CD14-positive monocyte (primary cell): Measurements from ENCODE around the gene TRIOBP. TPM values are rescaled to one million over a fixed set of nuclear protein-coding genes. Genes with fewer than 3 reads are reported as not detected.
A peak's percentile ranks its signal among the peaks of the same experiment; 100 is the strongest.

ENCODE experiments used
- DNase-seq, 3 donors: peaks; one replicate each; pipeline ENCODE4 v3.0.0-alpha.2; 2011 to 2022
- H2AFZ ChIP-seq: 2 replicates; pipeline ENCODE4 v1.6.0; 2012; ENCODE audit warnings: mild to moderate bottlenecking, low read depth, low read length, inconsistent platforms; ENCODE audit not compliant: insufficient read depth, poor library complexity, severe bottlenecking
- H3K27ac ChIP-seq, 2 donors: 1 replicate in 1 of 2; 2 replicates in 1 of 2; pipeline ENCODE4 v1.5.1; 2012 to 2013; ENCODE audit warnings: low read length in 2 of 2, control low read depth in 1 of 2, inconsistent platforms in 1 of 2, low read depth in 1 of 2, mild to moderate bottlenecking in 1 of 2
- H3K27me3 ChIP-seq, 2 donors: one replicate each; pipeline versions ENCODE4 v1.6.0 to v1.6.1; 2011 to 2013; ENCODE audit warnings: low read length in 2 of 2; ENCODE audit not compliant: control insufficient read depth in 2 of 2, insufficient read depth in 2 of 2
- H3K36me3 ChIP-seq, 2 donors: replicated peaks in 1 of 2; 1 replicate in 1 of 2; 2 replicates in 1 of 2; pipeline versions ENCODE4 v1.5.1 to v1.6.1; 2012 to 2013; ENCODE audit warnings: low read length in 2 of 2, control low read depth in 1 of 2, inconsistent platforms in 1 of 2, mild to moderate bottlenecking in 1 of 2; ENCODE audit not compliant: insufficient read depth in 2 of 2, control insufficient read depth in 1 of 2
- H3K4me1 ChIP-seq, 2 donors: 1 replicate in 1 of 2; 2 replicates in 1 of 2; pipeline versions ENCODE4 v1.5.1 to v1.6.1; 2012 to 2013; ENCODE audit warnings: low read length in 2 of 2, control low read depth in 1 of 2, inconsistent platforms in 1 of 2, mild to moderate bottlenecking in 1 of 2, moderate library complexity in 1 of 2; ENCODE audit not compliant: insufficient read depth in 2 of 2, control insufficient read depth in 1 of 2
- H3K4me2 ChIP-seq: replicated peaks from 2 replicates; pipeline ENCODE3; 2012; ENCODE audit warnings: low read length, moderate library complexity, mild to moderate bottlenecking; ENCODE audit not compliant: poor library complexity, severe bottlenecking; ENCODE audit errors: extremely low read depth
- H3K4me3 ChIP-seq, 3 experiments: fragments of 200-600 bp in 1 of 3; sonication (generic) in 1 of 3; replicated peaks in 1 of 3; 1 replicate in 2 of 3; 2 replicates in 1 of 3; pipeline ENCODE4 v1.5.1; 2011 to 2013; ENCODE audit warnings: low read length in 3 of 3, mild to moderate bottlenecking in 3 of 3, control low read depth in 2 of 3, low read depth in 2 of 3, inconsistent platforms in 1 of 3, moderate library complexity in 1 of 3
- H3K79me2 ChIP-seq: 2 replicates; pipeline ENCODE4 v1.6.0; 2012; ENCODE audit warnings: mild to moderate bottlenecking, control low read depth, inconsistent platforms, low read length, moderate library complexity; ENCODE audit not compliant: insufficient read depth
- H3K9ac ChIP-seq: 2 replicates; pipeline ENCODE4 v1.6.0; 2017; ENCODE audit warnings: low read length, mild to moderate bottlenecking; ENCODE audit not compliant: insufficient read depth, poor library complexity, severe bottlenecking
- H3K9me3 ChIP-seq, 2 donors: replicated peaks in 1 of 2; 1 replicate in 1 of 2; 2 replicates in 1 of 2; pipeline versions ENCODE4 v1.5.1 to v1.6.1; 2012 to 2013; ENCODE audit warnings: low read length in 2 of 2, control low read depth in 1 of 2; ENCODE audit not compliant: control insufficient read depth in 1 of 2, insufficient read depth in 1 of 2
- H4K20me1 ChIP-seq: 2 replicates; pipeline ENCODE4 v1.6.0; 2012; ENCODE audit warnings: mild to moderate bottlenecking, low read length, control low read depth, moderate library complexity; ENCODE audit not compliant: insufficient read depth
- H3K27ac Mint-ChIP-seq, 7 donors: one replicate each; pipeline ENCODE4 v1.8.0; 2020; ENCODE audit warnings: mild to moderate bottlenecking in 7 of 7, mixed read lengths in 7 of 7, moderate library complexity in 6 of 7, inconsistent platforms in 2 of 7
- H3K27me3 Mint-ChIP-seq, 3 donors: one replicate each; pipeline ENCODE4 v1.8.0; 2021 to 2022; ENCODE audit warnings: low read depth in 3 of 3, mild to moderate bottlenecking in 3 of 3, mixed read lengths in 3 of 3, moderate library complexity in 3 of 3, inconsistent platforms in 1 of 3
- H3K36me3 Mint-ChIP-seq, 2 donors: one replicate each; pipeline ENCODE4 v1.8.0; 2020; ENCODE audit warnings: mixed read lengths in 2 of 2, inconsistent platforms in 1 of 2, mild to moderate bottlenecking in 1 of 2
- H3K4me1 Mint-ChIP-seq: one replicate; pipeline ENCODE4 v1.8.0; 2020; ENCODE audit warnings: mild to moderate bottlenecking, mixed read lengths
- H3K4me3 Mint-ChIP-seq, 2 donors: one replicate each; pipeline ENCODE4 v1.8.0; 2020; ENCODE audit warnings: mild to moderate bottlenecking in 2 of 2, mixed read lengths in 2 of 2, moderate library complexity in 1 of 2
- H3K9me3 Mint-ChIP-seq, 7 donors: one replicate each; pipeline ENCODE4 v1.8.0; 2020 to 2022; ENCODE audit warnings: mixed read lengths in 7 of 7, mild to moderate bottlenecking in 6 of 7, moderate library complexity in 6 of 7, inconsistent platforms in 2 of 7
- WGBS: methylation state at CpG from one replicate; pipeline ENCODE4 v1.1.5; 2013; ENCODE audit warnings: missing lambda C conversion rate; ENCODE audit not compliant: insufficient coverage; 5-methylcytosine and 5-hydroxymethylcytosine counted together
- intact Hi-C, 2 donors: fragments of 100-400 bp; cut with micrococcal nuclease; formaldehyde crosslinking; loops; one replicate each; pipeline versions ENCODE4 v1.15.0 to v1.15.1; 2023
- polyA plus RNA-seq, 3 donors: library from polyadenylated mRNA; depleted of rRNA in 1 of 3; unstranded in 2 of 3; stranded (reverse) in 1 of 3; fragments of 300-500 nt in 2 of 3; fragments of >200 nt in 1 of 3; fragmentation: Illumina TruSeq in 2 of 3; gene quantifications; 1 replicate in 2 of 3; 2 replicates in 1 of 3; pipeline ENCODE4 v1.2.3, GENCODE V29; 2012 to 2021
- TF ChIP-seq, protein P1 (sequence below): fragments of 200-600 bp; IDR thresholded peaks from one replicate; pipeline ENCODE4 v1.8.0; 2022; ENCODE audit warnings: antibody characterized with exemption, mild to moderate bottlenecking

TRIOBP gene
- polyA plus RNA-seq, 3 donors, result 43.0 to 46.6 (median 44.7) TPM

- H3K4me1 ChIP-seq, result no peaks in the 10 kb centered on the region
- no peaks in the 10 kb centered on the region for H3K9me3 ChIP-seq
- no peak overlapping the region for H3K9ac ChIP-seq
- Mint-ChIP-seq H3K36me3 (peaks cover 53 to 90% of the 10 kb centered on the region in 2 donors), H3K9me3 (no peaks in the 10 kb centered on the region), H3K27ac (peak overlapping the region in 1 of 7 donors; percentile 67), H3K27me3 (peaks cover 0 to 1% (median 0%) of the 10 kb centered on the region in 3 donors), H3K4me3 (no peak overlapping the region), H3K4me1 (no peaks in the 10 kb centered on the region)
- no peak overlapping the region for H3K27ac ChIP-seq
- intact Hi-C loops, result no loop called here
- no peak overlapping the region for H3K4me3 ChIP-seq
- H3K27me3 ChIP-seq, result no peaks in the 10 kb centered on the region
- 96% methylated on average over 10 of the region's 13 CpGs for WGBS
- TF ChIP-seq, protein P1, sequence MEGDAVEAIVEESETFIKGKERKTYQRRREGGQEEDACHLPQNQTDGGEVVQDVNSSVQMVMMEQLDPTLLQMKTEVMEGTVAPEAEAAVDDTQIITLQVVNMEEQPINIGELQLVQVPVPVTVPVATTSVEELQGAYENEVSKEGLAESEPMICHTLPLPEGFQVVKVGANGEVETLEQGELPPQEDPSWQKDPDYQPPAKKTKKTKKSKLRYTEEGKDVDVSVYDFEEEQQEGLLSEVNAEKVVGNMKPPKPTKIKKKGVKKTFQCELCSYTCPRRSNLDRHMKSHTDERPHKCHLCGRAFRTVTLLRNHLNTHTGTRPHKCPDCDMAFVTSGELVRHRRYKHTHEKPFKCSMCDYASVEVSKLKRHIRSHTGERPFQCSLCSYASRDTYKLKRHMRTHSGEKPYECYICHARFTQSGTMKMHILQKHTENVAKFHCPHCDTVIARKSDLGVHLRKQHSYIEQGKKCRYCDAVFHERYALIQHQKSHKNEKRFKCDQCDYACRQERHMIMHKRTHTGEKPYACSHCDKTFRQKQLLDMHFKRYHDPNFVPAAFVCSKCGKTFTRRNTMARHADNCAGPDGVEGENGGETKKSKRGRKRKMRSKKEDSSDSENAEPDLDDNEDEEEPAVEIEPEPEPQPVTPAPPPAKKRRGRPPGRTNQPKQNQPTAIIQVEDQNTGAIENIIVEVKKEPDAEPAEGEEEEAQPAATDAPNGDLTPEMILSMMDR, result no peak
- peaks cover 31% of the 10 kb centered on the region for H4K20me1 ChIP-seq
- H3K4me2 ChIP-seq, result no peak overlapping the region
- no peaks in the 10 kb centered on the region for H3K79me2 ChIP-seq
- peaks cover 79 to 92% of the 10 kb centered on the region in 2 donors for H3K36me3 ChIP-seq
- no peak for DNase-seq
- H2AFZ ChIP-seq, result no peak overlapping the region
Observed at GRCh38 chr22:37765498-37765897, 68.7 kb downstream of the TRIOBP start.

DNA sequence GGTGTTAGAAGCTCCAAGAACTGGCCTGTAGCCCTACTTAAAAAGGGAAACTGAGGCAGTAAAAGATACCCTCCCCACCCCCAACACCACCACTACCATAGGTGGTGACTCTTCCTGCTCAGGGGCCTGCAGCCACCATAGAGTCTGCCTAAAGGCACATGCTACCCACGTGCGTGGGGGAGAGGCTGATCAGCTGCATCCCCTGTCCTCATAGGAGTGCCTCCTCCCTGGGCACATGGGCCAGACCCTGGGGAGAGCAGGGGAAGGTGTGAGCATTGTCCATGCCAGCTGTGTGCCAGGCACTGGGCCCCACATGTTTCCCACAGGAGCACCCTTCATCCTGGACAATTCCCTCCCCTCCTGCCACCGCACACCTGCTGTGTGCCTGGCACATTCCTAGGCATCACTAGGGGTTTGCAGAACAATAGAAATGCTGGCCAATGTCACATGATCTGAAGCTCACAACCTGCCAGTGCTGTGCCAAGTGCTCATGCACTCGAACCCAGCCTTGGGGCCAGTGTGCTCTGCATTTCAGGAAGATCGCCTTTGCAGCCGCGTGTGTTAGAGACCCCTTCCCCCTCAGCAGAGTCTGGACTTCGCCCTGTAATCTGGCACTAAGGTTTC, 69.2 kb downstream of the TRIOBP start:
- H3K27ac Mint-ChIP-seq, result peak overlapping the region in 1 of 7 donors; percentile 23
- Histone ChIP-seq H2AFZ (no peak overlapping the region), H3K4me1 (no peaks in the 10 kb centered on the region), H3K27ac (no peak overlapping the region), H4K20me1 (peaks cover 27% of the 10 kb centered on the region), H3K79me2 (no peaks in the 10 kb centered on the region), H3K36me3 (peaks cover 77 to 92% of the 10 kb centered on the region in 2 donors), H3K9ac (no peak overlapping the region), H3K4me2 (no peak overlapping the region), H3K27me3 (no peaks in the 10 kb centered on the region), H3K4me3 (no peak overlapping the region), H3K9me3 (no peaks in the 10 kb centered on the region)
- H3K36me3 Mint-ChIP-seq, result peaks cover 53 to 90% of the 10 kb centered on the region in 2 donors
- no peak for DNase-seq
- H3K27me3 Mint-ChIP-seq, result peaks cover 0 to 1% (median 0%) of the 10 kb centered on the region in 3 donors
- H3K4me3 Mint-ChIP-seq, result no peak overlapping the region
- 69% methylated on average over 2 of the region's 8 CpGs for WGBS
- intact Hi-C loops, result no loop called here
- no peaks in the 10 kb centered on the region for H3K4me1 Mint-ChIP-seq
- TF ChIP-seq, protein P1, result no peak
- no peaks in the 10 kb centered on the region for H3K9me3 Mint-ChIP-seq
